GM12878 (cell line): ENCODE data around the gene NBDY.

ENCODE experiments used
- ATF2 ChIP-seq: IDR thresholded peaks from 2 replicates; pipeline ENCODE4 v1.6.1; 2012; ENCODE audit warnings: low read length, inconsistent platforms
- CREB1 ChIP-seq: IDR thresholded peaks from 2 replicates; pipeline ENCODE4 v1.6.1; 2012; ENCODE audit warnings: low read depth, mild to moderate bottlenecking, inconsistent platforms
- CTCF ChIP-seq, 3 experiments: IDR thresholded peaks in 2 of 3; conservative IDR thresholded peaks in 1 of 3; 2 replicates each; pipeline ENCODE4 v1.5.1; 2011; ENCODE audit warnings: low read depth in 3 of 3, low read length in 3 of 3, mild to moderate bottlenecking in 3 of 3, control low read depth in 2 of 3, moderate library complexity in 2 of 3, inconsistent platforms in 1 of 3, mixed read lengths in 1 of 3; ENCODE audit not compliant: control insufficient read depth in 2 of 3, insufficient read depth in 1 of 3; ENCODE audit errors: extremely low read depth in 1 of 3
- KAT2A ChIP-seq: conservative IDR thresholded peaks from 2 replicates; pipeline ENCODE4 v1.6.1; 2011; ENCODE audit warnings: low read depth, low read length; ENCODE audit not compliant: control insufficient read depth
- MAX ChIP-seq: IDR thresholded peaks from 2 replicates; pipeline ENCODE4 v1.6.1; 2012; ENCODE audit warnings: low read depth, low read length, improper control_type of control experiment
- MXI1 ChIP-seq: fragments of 150-350 bp; IDR thresholded peaks from 2 replicates; pipeline ENCODE4 v1.6.1; 2011; ENCODE audit warnings: low read depth, mild to moderate bottlenecking, inconsistent platforms, low read length, improper control_type of control experiment
- NKRF ChIP-seq: fragments of 450-650 bp; conservative IDR thresholded peaks from 2 replicates; pipeline ENCODE4 v1.6.1; 2017; ENCODE audit warnings: mild to moderate bottlenecking, moderate library complexity
- RCOR1 ChIP-seq: conservative IDR thresholded peaks from 2 replicates; pipeline ENCODE4 v1.6.1; 2012; ENCODE audit warnings: low read depth, low read length, improper control_type of control experiment
- STAT1 ChIP-seq: fragments of 450-650 bp; conservative IDR thresholded peaks from 2 replicates; pipeline ENCODE4 v1.6.1; 2014; ENCODE audit warnings: antibody characterized with exemption, mild to moderate bottlenecking
- TAF1 ChIP-seq: IDR thresholded peaks from 2 replicates; pipeline ENCODE4 v1.6.1; 2011; ENCODE audit warnings: mild to moderate bottlenecking, low read depth, low read length, borderline replicate concordance
- TARDBP ChIP-seq: IDR thresholded peaks from 2 replicates; pipeline ENCODE4 v1.6.1; 2016; ENCODE audit warnings: borderline replicate concordance

- TF ChIP-seq MAX: no peak
- TF ChIP-seq CTCF (IDR thresholded peaks at IDR 0.05 in 2 of 3, conservative IDR thresholded peaks at IDR 0.05 in 1 of 3; ENCODE audit: control insufficient read depth in 2 of 3, extremely low read depth in 1 of 3, insufficient read depth in 1 of 3, low read depth in 3 of 3, low read length in 3 of 3): no peak
- TF ChIP-seq MXI1: no peak
- no peak for TF ChIP-seq KAT2A
- TF ChIP-seq RCOR1: no peak
- no peak for TF ChIP-seq ATF2
- no peak for TF ChIP-seq STAT1
- TF ChIP-seq TARDBP: no peak
- no peak for TF ChIP-seq CREB1
- no peak for TF ChIP-seq TAF1
- no peak for TF ChIP-seq NKRF
Observed at GRCh38 chrX:56783996-56784620, 55.1 kb downstream of the NBDY start.
